IMR-90 (cell line): ENCODE results near the gene TEX14. TPM values are rescaled to one million over a fixed set of nuclear protein-coding genes. Genes with fewer than 3 reads are reported as not detected.
A peak's percentile ranks its signal among the peaks of the same experiment; 100 is the strongest.

Experiments used
- ATAC-seq: fragments of 200-7000 bp; cut with Tn5 transposase; 2 replicates; pipeline ENCODE4 v1.9.1; 2020; ENCODE audit warnings: low read depth, mild to moderate bottlenecking, moderate library complexity
- BruUV-seq: library from RNA; stranded (reverse); fragments of 400-500 nt; replicated peaks from 2 replicates; lab custom pipeline; 2021; lab: Mats Ljungman, UMichigan
- CTCF ChIA-PET: fragments of 300-600 bp; formaldehyde crosslinking; extraction: SDS; loops from one replicate; lab custom pipeline; 2021; ENCODE audit warnings: antibody characterized with exemption; lab: Yijun Ruan, JAX
- POLR2A ChIA-PET: fragments of 300-600 bp; sonication (Branson Sonifier 250); formaldehyde crosslinking; loops from one replicate; lab custom pipeline; 2022; ENCODE audit warnings: antibody characterized with exemption; ENCODE audit not compliant: unreplicated experiment; lab: Charles Lee
- DNase-seq: peaks from one replicate; pipeline ENCODE4 v3.0.0; 2013
- H2AFZ ChIP-seq: replicated peaks from 2 replicates; pipeline ENCODE3; 2013; ENCODE audit warnings: low read length, mild to moderate bottlenecking; ENCODE audit not compliant: poor library complexity
- H2AK5ac ChIP-seq: 2 replicates; pipeline ENCODE4 v1.6.1; 2013; ENCODE audit warnings: low read depth, low read length, inconsistent platforms
- H2AK9ac ChIP-seq: replicated peaks from 2 replicates; pipeline ENCODE3; 2013; ENCODE audit warnings: mild to moderate bottlenecking, low read depth, low read length, moderate library complexity; ENCODE audit not compliant: poor library complexity
- H2BK120ac ChIP-seq: 2 replicates; pipeline ENCODE4 v1.6.1; 2013; ENCODE audit warnings: low read depth, low read length, inconsistent platforms
- H2BK15ac ChIP-seq: 3 replicates; pipeline ENCODE4 v1.6.1; 2013; ENCODE audit warnings: low read depth, low read length, inconsistent platforms
- H2BK20ac ChIP-seq: 2 replicates; pipeline ENCODE4 v1.6.1; 2013; ENCODE audit warnings: low read depth, mild to moderate bottlenecking, inconsistent platforms, low read length, moderate library complexity
- H2BK5ac ChIP-seq: 2 replicates; pipeline ENCODE4 v1.6.1; 2013; ENCODE audit warnings: mild to moderate bottlenecking, low read depth, low read length, inconsistent platforms; ENCODE audit not compliant: poor library complexity, severe bottlenecking
- H3K14ac ChIP-seq: replicated peaks from 2 replicates; pipeline ENCODE4 v1.6.1; 2013; ENCODE audit warnings: low read depth, low read length, inconsistent platforms
- H3K18ac ChIP-seq: 2 replicates; pipeline ENCODE4 v1.6.1; 2013; ENCODE audit warnings: low read depth, low read length, control low read depth
- H3K23ac ChIP-seq: 2 replicates; pipeline ENCODE4 v1.6.1; 2013; ENCODE audit warnings: low read depth, low read length, inconsistent platforms
- H3K27ac ChIP-seq: 2 replicates; pipeline ENCODE4 v1.5.1; 2013; ENCODE audit warnings: mild to moderate bottlenecking, control low read depth, low read length; ENCODE audit not compliant: insufficient read depth
- H3K27me3 ChIP-seq: 2 replicates; pipeline ENCODE4 v1.6.1; 2013; ENCODE audit warnings: low read length; ENCODE audit not compliant: control insufficient read depth, insufficient read depth
- H3K36me3 ChIP-seq: 2 replicates; pipeline ENCODE4 v1.6.1; 2013; ENCODE audit warnings: low read length, mixed read lengths; ENCODE audit not compliant: control insufficient read depth, insufficient read depth
- H3K4ac ChIP-seq: 2 replicates; pipeline ENCODE4 v1.6.1; 2013; ENCODE audit warnings: low read depth, low read length, inconsistent platforms
- H3K4me1 ChIP-seq: 2 replicates; pipeline ENCODE4 v1.6.1; 2013; ENCODE audit warnings: low read length, mixed read lengths; ENCODE audit not compliant: control insufficient read depth, insufficient read depth
- H3K4me2 ChIP-seq: 2 replicates; pipeline ENCODE4 v1.6.1; 2013; ENCODE audit warnings: low read depth, mild to moderate bottlenecking, control low read depth, low read length, moderate library complexity
- H3K4me3 ChIP-seq: 2 replicates; pipeline ENCODE4 v1.5.1; 2013; ENCODE audit warnings: low read depth, mild to moderate bottlenecking, control low read depth, low read length, moderate library complexity; ENCODE audit not compliant: insufficient read depth
- H3K56ac ChIP-seq: 2 replicates; pipeline ENCODE4 v1.6.1; 2013; ENCODE audit warnings: low read length, inconsistent platforms; ENCODE audit not compliant: insufficient read depth; ENCODE audit errors: extremely low read depth
- H3K79me1 ChIP-seq, 2 experiments: 2 replicates each; pipeline ENCODE4 v1.6.1; 2013; ENCODE audit warnings: low read length in 2 of 2, inconsistent platforms in 1 of 2, low read depth in 1 of 2
- H3K9ac ChIP-seq: 2 replicates; pipeline ENCODE4 v1.6.1; 2013; ENCODE audit warnings: low read depth, low read length, control low read depth
- H3K9me1 ChIP-seq: 2 replicates; pipeline ENCODE4 v1.6.1; 2013; ENCODE audit warnings: low read length, inconsistent platforms; ENCODE audit not compliant: insufficient read depth
- H3K9me3 ChIP-seq: 2 replicates; pipeline ENCODE4 v1.6.1; 2013; ENCODE audit warnings: low read length; ENCODE audit not compliant: control insufficient read depth, insufficient read depth
- H4K20me1 ChIP-seq: 2 replicates; pipeline ENCODE4 v1.6.1; 2013; ENCODE audit warnings: low read length, inconsistent platforms; ENCODE audit not compliant: insufficient read depth
- H4K5ac ChIP-seq: 2 replicates; pipeline ENCODE4 v1.6.1; 2013; ENCODE audit warnings: mild to moderate bottlenecking, low read depth, low read length, control low read depth
- H4K8ac ChIP-seq, 2 experiments: 2 replicates each; pipeline ENCODE4 v1.6.1; 2013; ENCODE audit warnings: low read depth in 2 of 2, low read length in 2 of 2, control low read depth in 1 of 2, inconsistent platforms in 1 of 2
- H4K91ac ChIP-seq: 2 replicates; pipeline ENCODE4 v1.6.1; 2013; ENCODE audit warnings: low read depth, low read length, inconsistent platforms; ENCODE audit not compliant: insufficient read depth
- MAFK ChIP-seq: IDR thresholded peaks from 2 replicates; pipeline ENCODE4 v1.6.1; 2012; ENCODE audit warnings: low read depth, low read length, improper control_type of control experiment
- RAD21 ChIP-seq: IDR thresholded peaks from 2 replicates; pipeline ENCODE4 v1.6.1; 2012; ENCODE audit warnings: low read length, improper control_type of control experiment
- USF2 ChIP-seq: fragments of 150-350 bp; IDR thresholded peaks from 2 replicates; pipeline ENCODE4 v1.6.1; 2017; ENCODE audit warnings: mild to moderate bottlenecking, antibody characterized with exemption, low read length, low read depth
- WGBS, 2 experiments: methylation state at CpG; one replicate each; pipeline versions ENCODE4 v1.1.5 to v1.1.7; 2013; ENCODE audit warnings: missing lambda C conversion rate in 2 of 2; ENCODE audit not compliant: insufficient read length in 1 of 2; ENCODE audit errors: extremely low coverage in 2 of 2; 5-methylcytosine and 5-hydroxymethylcytosine counted together
- dilution Hi-C: fragments of 300-500 bp; cut with HindIII; formaldehyde crosslinking; loops from one replicate; pipeline ENCODE4 v1.14.3; 2018; ENCODE audit warnings: low sequenced_read_pairs; ENCODE audit not compliant: unreplicated experiment
- in situ Hi-C: fragments of 300-500 bp; cut with MboI; formaldehyde crosslinking; loops from 3 replicates; pipeline ENCODE4 v1.14.3; 2019; ENCODE audit warnings: low sequenced_read_pairs, inconsistent platforms, mixed read lengths
- intact Hi-C: fragments of 100-400 bp; cut with micrococcal nuclease; formaldehyde crosslinking; loops from 2 replicates; pipeline ENCODE4 v1.10.0; 2022
- polyA plus RNA-seq, 3 experiments: library from polyadenylated mRNA; depleted of rRNA; stranded (reverse); fragments of >200 nt; gene quantifications; 2 replicates each; pipeline ENCODE4 v1.2.3, GENCODE V29; 2012; ENCODE audit warnings: low replicate concordance in 1 of 3
- total RNA-seq: library from RNA; depleted of rRNA; stranded (reverse); fragments of >200 nt; gene quantifications from 2 replicates; pipeline ENCODE4 v1.2.3, GENCODE V29; 2012

Gene TEX14
- total and polyA plus RNA-seq, 2 of the 4 experiments (the other 2 are of a cell fraction): not detected

GRCh38 chr17:58630883-58631522, 60.8 kb downstream of the TEX14 start:
- H3K4me3 ChIP-seq: no peak overlapping the region
- H4K20me1 ChIP-seq: peaks cover 3% of the 10 kb centered on the region; the same call in 1 of the 2 replicates
- no peak overlapping the region for H4K8ac ChIP-seq
- H3K56ac ChIP-seq: no peak overlapping the region
- no peak for DNase-seq
- no peak overlapping the region for H3K4ac ChIP-seq
- intact Hi-C loops: loop anchor here (1.0 to 10.0 kb wide), 5 partner anchors 28 to 524 kb away; partner anchors contain the start of genes PRR11 and SKA2
- no peak overlapping the region for H2AK9ac ChIP-seq
- H4K5ac ChIP-seq: no peak overlapping the region
- H2BK15ac ChIP-seq: no peak overlapping the region
- no peaks in the 10 kb centered on the region for H3K4me1 ChIP-seq
- ChIA-PET CTCF (interaction anchor here (1.2 kb wide), 1 partner anchor 112 kb away, joined by 5 read pairs; no protein-coding TSS in a partner anchor), POLR2A (interaction anchor here (0.7 to 1.7 kb wide), 7 partner anchors 9 to 112 kb away, joined by 3 to 10 read pairs (median 4); no protein-coding TSS in a partner anchor)
- no peak overlapping the region for H2AK5ac ChIP-seq
- peak overlapping the region; percentile 49 for H2AFZ ChIP-seq
- H3K79me1 ChIP-seq: no peaks in the 10 kb centered on the region
- H2BK20ac ChIP-seq: no peak overlapping the region
- no peaks in the 10 kb centered on the region; the same call in 1 of the 2 replicates for H3K9me1 ChIP-seq
- no peak overlapping the region for H3K18ac ChIP-seq
- peak overlapping the region; percentile 77 for H3K4me2 ChIP-seq
- dilution Hi-C loops: no loop called here
- H3K36me3 ChIP-seq: no peaks in the 10 kb centered on the region
- H3K27ac ChIP-seq: peak overlapping the region; percentile 1; the same call in 1 of the 2 replicates
- WGBS, 2 experiments: 0% methylated on average over 2 of the region's 10 CpGs; no CpG with 5 or more reads in 1 of the 2 experiments
- H3K14ac ChIP-seq: no peak overlapping the region
- no peaks in the 10 kb centered on the region for H3K27me3 ChIP-seq
- TF ChIP-seq RAD21 (peak; percentile 19; the same call in 1 of the 2 replicates), USF2 (no peak), MAFK (0 out of 2 replicates have a peak, but pooled peaks have one; percentile 14)
- H4K91ac ChIP-seq: no peak overlapping the region
- H3K9me3 ChIP-seq: no peaks in the 10 kb centered on the region
- peak; percentile 59; the same call in 1 of the 2 replicates for ATAC-seq
- H3K9ac ChIP-seq: peak overlapping the region; percentile 47; the same call in 1 of the 2 replicates
- in situ Hi-C loops: loop anchor here (10.0 kb wide), 1 partner anchor 116 kb away; the partner anchor contains the start of gene MTMR4
- BruUV-seq: no TSS peak
- no peak overlapping the region for H3K23ac ChIP-seq
- no peak overlapping the region for H2BK120ac ChIP-seq
- H2BK5ac ChIP-seq: no peak overlapping the region
